DND-41 (cell line): ENCODE measurements around the gene ITGB1.

Source experiments
- CTCF ChIP-seq: IDR thresholded peaks from 2 replicates; pipeline ENCODE4 v1.5.1; 2012; ENCODE audit warnings: borderline replicate concordance, low read length, moderate library complexity, mild to moderate bottlenecking; ENCODE audit not compliant: poor library complexity, severe bottlenecking; ENCODE audit errors: extremely low read depth
- EZH2 ChIP-seq: IDR thresholded peaks from 3 replicates; pipeline ENCODE4 v1.6.1; 2012; ENCODE audit warnings: borderline replicate concordance, low read depth, mild to moderate bottlenecking, moderate library complexity, low read length, inconsistent platforms; ENCODE audit not compliant: severe bottlenecking

DNA sequence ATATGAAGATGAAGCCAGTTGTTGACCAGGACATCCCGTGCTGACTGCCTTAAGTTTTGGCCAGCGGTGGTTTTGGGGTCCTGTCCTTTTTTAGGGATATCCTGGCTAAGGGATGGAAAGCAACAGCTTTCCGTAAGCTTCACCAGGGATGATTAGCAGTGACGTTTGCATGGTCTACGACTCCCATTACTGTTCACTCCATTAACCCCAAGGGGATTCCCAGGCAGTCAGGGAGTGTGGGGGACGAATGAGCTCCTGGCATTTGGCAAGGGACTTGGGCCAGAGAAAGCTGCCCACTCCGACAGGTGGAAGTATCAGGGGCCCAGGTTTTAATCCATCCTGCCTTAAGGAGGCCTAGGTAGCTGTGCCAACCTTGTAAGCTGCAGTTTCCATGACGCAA is 66.8 kb downstream of the ITGB1 start:
- TF ChIP-seq CTCF (no peak), EZH2 (no peak)
